ENCODE measurements around the gene ZNF740.
A peak's percentile ranks its signal among the peaks of the same experiment; 100 is the strongest.

Gene ZNF740

DNA sequence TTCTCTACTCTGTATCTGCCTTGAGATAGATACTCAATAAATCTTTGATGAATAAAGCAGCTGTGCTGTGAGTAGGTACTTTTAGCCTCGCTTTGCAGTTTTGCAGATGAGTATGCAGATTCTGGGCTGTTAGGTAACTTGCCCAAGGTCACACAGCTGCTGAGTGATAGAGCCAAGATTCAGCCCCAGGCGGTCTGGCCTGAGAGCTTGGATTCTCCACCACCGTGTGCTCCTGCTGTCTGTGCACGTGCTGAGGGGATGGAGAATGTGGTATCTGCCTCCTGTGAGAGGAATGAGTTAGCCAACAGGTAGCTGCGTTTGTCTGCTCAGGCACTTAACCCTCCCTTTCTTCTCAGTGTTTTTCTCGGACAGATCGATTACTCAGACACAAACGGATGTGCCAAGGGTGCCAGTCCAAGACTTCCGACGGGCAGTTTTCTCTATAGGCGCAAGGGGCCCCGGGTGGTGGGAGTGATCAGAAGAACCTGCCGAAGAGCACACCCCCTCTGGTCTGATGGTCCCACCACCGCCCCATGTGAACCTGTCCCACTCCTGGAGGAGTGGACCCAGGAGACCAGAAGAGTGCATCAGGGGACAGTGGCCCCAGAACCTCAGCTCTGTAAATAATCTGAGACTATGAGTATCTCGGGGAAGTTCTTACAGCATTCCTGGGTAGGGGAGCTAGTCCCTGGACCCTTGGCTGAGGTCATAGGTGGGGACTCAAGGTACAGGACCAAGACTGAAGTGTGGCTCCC is 6.8 kb downstream of the ZNF740 start:
- Histone ChIP-seq H3K4me3 (ENCODE audit: low read depth, low read length) (no peak overlapping the region), H3K79me2 (peaks cover 2% of the 10 kb centered on the region), H3K9me3 (ENCODE audit: control insufficient read depth, low read length) (no peaks in the 10 kb centered on the region), H3K4me2 (ENCODE audit: low read length) (no peak overlapping the region), H3K36me3 (ENCODE audit: control insufficient read depth, insufficient read depth, low read length) (no peaks in the 10 kb centered on the region), H3K27me3 (ENCODE audit: control insufficient read depth, insufficient read depth, low read length) (no peaks in the 10 kb centered on the region), H3K4me1 (peaks cover 41% of the 10 kb centered on the region), H3K9ac (no peak overlapping the region), H3K27ac (no peak overlapping the region), H2AFZ (no peak overlapping the region)
- TF ChIP-seq, protein P1, sequence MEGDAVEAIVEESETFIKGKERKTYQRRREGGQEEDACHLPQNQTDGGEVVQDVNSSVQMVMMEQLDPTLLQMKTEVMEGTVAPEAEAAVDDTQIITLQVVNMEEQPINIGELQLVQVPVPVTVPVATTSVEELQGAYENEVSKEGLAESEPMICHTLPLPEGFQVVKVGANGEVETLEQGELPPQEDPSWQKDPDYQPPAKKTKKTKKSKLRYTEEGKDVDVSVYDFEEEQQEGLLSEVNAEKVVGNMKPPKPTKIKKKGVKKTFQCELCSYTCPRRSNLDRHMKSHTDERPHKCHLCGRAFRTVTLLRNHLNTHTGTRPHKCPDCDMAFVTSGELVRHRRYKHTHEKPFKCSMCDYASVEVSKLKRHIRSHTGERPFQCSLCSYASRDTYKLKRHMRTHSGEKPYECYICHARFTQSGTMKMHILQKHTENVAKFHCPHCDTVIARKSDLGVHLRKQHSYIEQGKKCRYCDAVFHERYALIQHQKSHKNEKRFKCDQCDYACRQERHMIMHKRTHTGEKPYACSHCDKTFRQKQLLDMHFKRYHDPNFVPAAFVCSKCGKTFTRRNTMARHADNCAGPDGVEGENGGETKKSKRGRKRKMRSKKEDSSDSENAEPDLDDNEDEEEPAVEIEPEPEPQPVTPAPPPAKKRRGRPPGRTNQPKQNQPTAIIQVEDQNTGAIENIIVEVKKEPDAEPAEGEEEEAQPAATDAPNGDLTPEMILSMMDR (IDR thresholded peaks at IDR 0.05) = no peak

DNA sequence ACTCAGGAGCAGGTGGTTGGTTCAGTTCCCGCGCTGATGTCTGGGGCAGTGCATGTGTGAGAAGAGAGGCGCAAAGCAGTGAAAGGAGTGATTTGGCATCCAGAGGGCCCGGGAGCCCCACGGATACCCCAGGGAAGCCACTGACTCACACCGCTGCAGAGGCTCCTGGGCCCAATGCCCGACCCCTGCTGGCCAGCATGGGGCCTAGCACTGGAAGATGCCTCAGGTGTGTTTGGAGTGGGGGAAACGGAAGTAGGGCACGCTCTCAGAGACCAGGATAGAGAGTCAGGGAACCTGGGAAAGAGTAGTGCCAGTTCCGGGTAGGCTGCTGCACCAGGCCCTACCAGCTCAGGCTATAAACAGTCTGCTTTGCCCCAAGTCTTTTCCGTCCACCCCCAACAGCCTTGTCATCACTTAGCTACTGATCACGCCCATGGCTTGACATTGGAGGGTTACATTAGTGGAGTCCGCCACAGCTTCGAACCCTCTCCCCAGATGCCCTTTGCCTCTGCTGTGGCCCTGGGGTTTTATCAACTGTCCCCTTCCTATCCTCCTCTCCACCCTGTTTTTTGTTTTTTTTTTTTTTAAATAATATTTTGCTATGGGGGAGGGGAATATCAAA is 9.7 kb downstream of the ZNF740 start:
- Histone ChIP-seq H3K27me3 (ENCODE audit: control insufficient read depth, insufficient read depth, low read length) (no peaks in the 10 kb centered on the region), H3K9me3 (ENCODE audit: control insufficient read depth, low read length) (no peaks in the 10 kb centered on the region), H3K4me2 (ENCODE audit: low read length) (no peak overlapping the region), H3K9ac (no peak overlapping the region), H3K4me3 (ENCODE audit: low read depth, low read length) (no peak overlapping the region), H3K27ac (no peak overlapping the region), H3K4me1 (peaks cover 29% of the 10 kb centered on the region), H3K79me2 (no peaks in the 10 kb centered on the region), H3K36me3 (ENCODE audit: control insufficient read depth, insufficient read depth, low read length) (no peaks in the 10 kb centered on the region), H2AFZ (no peak overlapping the region)
- TF ChIP-seq, protein P1 (IDR thresholded peaks at IDR 0.05) = peak; percentile 82

DNA sequence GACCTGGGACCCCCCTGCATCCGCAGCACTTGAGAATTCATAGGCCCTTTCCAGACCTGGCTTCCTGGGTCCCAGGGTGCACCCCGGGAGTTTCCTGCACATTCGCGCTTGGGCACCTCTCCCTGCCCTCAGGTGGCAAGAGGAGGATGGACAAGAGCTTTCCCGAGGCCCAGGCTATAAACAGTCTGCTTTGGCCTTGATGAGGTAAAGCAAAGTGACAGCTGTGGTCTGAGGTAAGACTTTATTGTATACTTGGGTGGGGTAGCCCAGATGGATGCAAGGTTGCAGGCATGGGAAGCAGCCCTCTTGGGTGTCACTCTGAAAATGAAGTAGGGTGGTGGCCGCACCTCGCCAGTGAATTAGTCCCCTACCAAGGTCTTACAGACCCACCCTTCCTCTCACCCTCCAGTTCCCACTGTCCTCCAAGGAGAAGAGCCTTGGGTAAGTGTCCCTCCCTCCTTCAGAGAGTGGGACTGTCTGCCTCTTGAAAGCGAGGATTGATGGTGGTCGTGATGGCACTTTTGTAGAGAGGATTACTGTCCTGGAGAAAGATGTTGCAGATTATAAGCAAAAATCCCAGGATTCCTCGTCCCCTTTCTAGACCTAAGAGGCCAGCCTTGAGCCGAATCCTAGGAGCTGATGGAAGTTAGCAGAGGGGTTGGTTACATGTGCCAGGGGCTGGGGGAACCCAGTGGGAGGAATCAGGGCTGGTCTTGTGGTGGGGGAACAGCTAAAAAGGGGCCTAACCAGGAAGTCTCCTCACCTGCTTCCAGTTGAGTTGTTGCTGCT is 10.8 kb downstream of the ZNF740 start:
- Histone ChIP-seq H3K4me2 (ENCODE audit: low read length) (no peak overlapping the region), H3K9ac (no peak overlapping the region), H3K79me2 (no peaks in the 10 kb centered on the region), H3K9me3 (ENCODE audit: control insufficient read depth, low read length) (no peaks in the 10 kb centered on the region), H3K4me1 (peaks cover 18% of the 10 kb centered on the region), H3K27ac (no peak overlapping the region), H3K36me3 (ENCODE audit: control insufficient read depth, insufficient read depth, low read length) (no peaks in the 10 kb centered on the region), H3K27me3 (ENCODE audit: control insufficient read depth, insufficient read depth, low read length) (no peaks in the 10 kb centered on the region), H2AFZ (no peak overlapping the region), H3K4me3 (ENCODE audit: low read depth, low read length) (no peak overlapping the region)
- TF ChIP-seq, protein P1 (IDR thresholded peaks at IDR 0.05) = no peak

DNA sequence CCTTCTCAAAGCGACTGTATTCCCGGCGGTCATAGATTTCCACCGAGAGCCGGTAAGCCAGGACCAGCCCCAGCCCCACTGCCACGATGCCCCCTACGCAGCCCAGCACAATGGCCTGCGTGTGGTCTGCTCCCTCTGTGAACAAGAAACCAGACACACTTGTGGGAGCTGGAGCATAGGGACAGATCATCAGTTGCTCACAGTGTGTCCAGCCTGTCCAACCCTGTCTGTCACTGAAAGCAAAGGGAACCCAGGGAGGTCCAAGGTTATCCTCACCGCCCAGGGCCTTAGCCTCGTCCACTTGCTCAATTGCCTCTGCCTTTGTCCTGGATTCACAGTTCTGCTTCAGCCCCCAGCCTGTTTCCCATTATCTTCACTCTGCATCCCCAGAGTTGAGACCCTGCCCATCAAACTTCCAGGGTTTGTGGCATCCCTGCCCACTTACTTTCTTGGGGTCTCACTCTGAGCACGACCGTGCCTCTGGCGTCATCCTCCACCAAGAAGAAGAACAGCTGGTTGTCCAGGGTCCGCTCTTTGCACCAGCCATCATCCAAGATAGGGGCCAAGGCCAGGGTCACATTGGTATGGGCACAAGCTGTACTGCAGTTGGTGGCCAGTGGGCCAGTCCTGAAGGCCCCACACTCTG is 11.5 kb downstream of the ZNF740 start:
- H3K27ac ChIP-seq = no peak overlapping the region
- H3K79me2 ChIP-seq = no peaks in the 10 kb centered on the region
- H3K4me3 ChIP-seq (ENCODE audit: low read depth, low read length) = no peak overlapping the region
- H2AFZ ChIP-seq = no peak overlapping the region
- H3K9ac ChIP-seq = no peak overlapping the region
- no peaks in the 10 kb centered on the region for H3K36me3 ChIP-seq (ENCODE audit: control insufficient read depth, insufficient read depth, low read length)
- TF ChIP-seq, protein P1 (IDR thresholded peaks at IDR 0.05) = no peak
- H3K4me2 ChIP-seq (ENCODE audit: low read length) = no peak overlapping the region
- H3K9me3 ChIP-seq (ENCODE audit: control insufficient read depth, low read length) = no peaks in the 10 kb centered on the region
- peaks cover 11% of the 10 kb centered on the region for H3K4me1 ChIP-seq
- no peaks in the 10 kb centered on the region for H3K27me3 ChIP-seq (ENCODE audit: control insufficient read depth, insufficient read depth, low read length)
